NCI-H2227 (cell line): ENCODE measurements around the gene ADORA2B.
A peak's percentile ranks its signal among the peaks of the same experiment; 100 is the strongest.
"Not testable (repeated sequence)": the region's sequence is repeated elsewhere in the genome, so short reads cannot be mapped to it uniquely, and the experiment has no call there.

Experiments used
- DNase-seq: peaks from one replicate; lab custom pipeline; 2025; ENCODE audit not compliant: unreplicated experiment; lab: John Stamatoyannopoulos, UW

Gene ADORA2B

DNA sequence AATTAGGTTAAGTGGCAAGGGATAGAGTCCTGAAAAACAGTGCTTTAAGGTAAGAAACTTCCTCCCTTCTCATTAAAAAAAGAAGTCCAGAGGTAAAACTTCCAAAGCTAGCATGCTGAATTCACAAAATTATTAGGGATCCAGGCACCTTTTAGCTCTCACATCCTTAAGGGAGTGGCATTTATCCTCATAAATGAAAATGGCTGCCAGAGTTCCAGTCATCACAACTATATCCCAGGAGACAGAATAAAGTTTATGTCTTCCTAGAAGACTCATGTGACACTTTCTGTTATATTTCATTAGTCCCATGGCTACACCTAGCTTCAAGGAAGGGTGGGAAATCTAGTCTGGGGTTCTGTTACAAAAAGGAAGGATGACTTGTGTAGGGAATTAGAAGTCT lies 23.3 kb upstream of the ADORA2B start:
- no peak for DNase-seq

DNA sequence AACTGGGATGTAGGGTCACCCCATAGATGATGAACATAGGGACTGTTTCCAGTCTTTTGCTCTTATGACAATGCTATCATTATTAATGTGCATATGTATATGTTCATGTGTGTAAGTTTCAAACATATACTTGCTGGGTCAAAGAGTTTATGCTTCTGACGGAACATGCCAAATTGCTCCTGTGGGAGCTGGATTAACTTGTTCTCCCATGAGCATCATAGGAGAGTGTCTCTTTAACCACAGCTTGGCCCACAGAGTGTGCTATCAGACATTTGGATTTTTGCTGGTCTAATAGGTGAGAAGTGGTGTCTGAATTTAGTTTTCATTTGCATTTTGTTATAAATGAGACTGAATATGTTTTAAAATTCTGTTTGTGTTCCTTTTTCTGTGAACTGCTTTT lies 22.3 kb upstream of the ADORA2B start:
- no peak for DNase-seq

DNA sequence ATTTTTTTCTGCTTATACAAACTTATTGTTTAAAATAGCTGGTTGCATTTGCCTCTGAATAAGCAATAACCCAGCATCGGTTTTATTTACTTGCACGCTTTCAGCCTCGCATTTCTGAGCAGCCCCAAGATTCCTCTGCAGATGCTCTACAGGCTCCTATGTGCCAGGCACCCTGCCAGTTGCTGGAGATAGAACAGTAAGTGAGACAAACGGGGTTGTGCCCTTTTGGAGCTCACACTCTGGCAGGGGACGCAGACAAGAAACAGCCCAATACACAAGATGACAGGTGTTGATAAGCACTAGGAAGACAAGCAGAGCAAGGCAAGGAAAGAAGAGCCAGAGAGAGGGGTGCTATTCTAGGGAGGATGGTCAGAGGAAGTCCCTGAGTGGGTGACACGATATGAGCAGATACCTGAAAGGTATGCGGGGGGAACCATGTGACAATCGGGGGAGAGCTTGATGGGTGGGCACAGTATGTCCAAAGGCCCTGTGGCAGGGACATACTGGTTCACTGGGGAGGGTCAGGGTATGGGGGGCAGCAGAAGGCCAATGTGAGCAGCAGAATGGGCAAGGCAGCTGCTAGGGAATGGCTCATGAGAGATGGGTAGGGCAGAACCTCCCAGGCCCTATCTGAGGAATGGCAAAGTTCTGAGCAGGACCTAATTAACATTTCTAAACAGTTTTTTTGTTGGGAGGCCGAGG lies 18.7 kb upstream of the ADORA2B start:
- DNase-seq: no peak

DNA sequence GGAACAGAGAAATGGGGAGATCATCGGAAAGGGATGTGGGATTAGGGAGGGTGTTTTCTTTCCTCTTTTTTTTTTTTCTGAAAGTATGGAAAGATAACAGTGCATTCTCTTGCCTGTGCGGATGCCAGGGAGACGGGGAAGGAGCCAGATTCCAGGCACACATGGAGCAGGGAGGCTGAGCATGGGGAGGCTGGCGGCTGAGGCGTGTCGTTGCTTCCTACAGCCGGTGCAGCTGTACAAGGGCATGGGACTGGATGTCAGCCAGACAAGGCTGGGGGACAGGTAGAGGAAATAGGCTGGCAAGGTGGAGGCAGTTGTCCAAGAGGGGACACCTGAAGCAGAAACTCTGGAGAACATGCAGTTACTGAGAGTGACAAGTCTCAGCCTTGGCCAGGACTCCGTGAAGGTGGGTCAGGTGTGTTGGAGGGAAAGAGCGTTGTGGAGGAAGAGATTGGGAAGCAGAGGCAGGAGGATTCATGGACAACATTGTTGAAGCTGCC lies 16.6 kb upstream of the ADORA2B start:
- DNase-seq: no peak

DNA sequence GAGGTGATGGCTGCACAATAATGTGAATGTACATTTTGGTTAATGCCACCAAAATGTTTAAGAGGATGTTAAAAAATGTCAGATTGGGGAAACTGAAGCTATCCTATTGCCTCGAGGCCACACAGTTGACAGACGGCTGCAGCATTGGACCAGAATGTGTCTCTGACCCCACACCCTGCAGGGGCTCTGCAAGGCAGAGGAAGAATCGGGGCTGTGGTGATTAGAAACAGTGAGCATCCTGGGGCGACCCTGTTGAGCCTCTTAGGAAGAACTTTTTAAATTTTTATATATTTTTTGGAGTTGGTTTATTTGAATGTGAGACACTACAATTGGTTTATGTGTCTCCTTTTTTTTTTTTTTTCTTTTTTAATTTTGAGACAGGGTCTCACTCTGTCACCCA lies 15.0 kb upstream of the ADORA2B start:
- DNase-seq: no peak

DNA sequence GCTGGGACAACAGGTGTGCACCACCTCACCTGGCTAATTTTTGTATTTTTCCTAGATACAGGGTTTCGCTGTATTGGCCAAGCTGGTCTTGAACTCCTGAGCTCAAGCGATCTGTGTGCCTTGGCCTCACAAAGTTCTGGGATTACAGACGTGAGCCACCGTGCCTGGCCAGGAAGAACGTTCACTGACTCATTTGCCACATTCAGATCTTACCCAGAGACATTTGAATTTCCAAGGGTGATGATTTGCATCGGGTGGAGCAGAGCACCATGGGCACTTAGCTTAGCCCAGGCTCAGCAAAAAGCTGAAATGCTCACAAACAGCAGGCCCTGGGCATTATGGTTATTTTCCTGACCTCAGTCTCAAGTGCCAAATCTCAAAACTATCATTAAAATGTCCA lies 14.5 kb upstream of the ADORA2B start:
- DNase-seq: no peak

DNA sequence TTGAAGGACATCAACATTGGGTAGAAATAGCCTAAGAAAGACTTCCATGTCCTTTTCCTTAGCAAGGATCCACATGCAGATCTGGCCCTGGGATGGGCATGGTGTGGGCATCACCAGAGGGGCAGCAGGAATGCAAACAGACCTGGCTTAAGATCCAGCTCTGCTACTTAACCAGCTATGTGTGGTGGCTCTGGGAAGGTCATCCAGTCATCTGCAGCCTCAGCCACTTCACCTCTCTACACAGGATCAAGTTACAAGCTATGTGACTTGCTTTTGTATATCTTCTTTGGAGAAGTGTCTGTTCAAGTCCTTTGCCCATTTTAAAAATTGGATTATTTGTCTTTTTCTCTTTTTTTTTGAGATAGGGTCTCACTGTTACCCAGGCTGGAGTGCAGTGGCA lies 13.5 kb upstream of the ADORA2B start:
- DNase-seq: no peak

DNA sequence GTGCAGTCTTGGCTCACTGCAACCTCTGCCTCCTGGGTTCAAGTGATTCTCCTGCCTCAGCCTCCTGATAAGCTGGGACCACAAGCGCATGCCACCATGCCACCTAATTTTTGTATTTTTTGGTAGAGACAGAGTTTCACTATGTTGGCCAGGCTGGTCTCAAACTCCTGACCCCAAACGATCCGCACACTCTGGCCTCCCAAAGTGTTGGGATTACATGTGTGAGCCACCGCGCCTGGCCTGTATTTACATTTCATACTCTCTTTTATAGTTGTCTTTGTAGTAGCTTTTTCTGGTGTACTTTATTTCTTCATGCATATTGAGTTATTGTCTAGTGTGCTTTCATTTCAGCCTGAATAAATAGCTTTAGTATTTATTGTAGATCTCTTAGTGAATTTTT lies 10.1 kb upstream of the ADORA2B start:
- no peak for DNase-seq

DNA sequence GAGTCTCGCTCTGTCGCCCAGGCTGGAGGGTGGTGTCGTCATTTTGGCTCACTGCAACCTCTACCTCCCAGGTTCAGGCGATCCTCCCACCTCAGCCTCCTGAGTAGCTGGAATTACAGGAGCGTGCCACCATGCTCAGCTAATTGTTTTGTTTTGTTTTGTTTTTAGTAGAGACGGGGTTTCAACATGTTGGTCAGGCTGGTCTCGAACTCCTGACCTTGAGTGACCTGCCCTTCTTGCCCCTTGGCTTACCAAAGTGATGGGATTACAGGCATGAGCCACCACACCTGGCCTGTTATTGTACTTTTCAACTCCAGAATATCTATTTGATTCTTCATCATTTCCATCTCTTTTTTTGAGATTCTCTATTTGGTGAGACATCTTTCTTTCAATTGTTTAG lies 9.0 kb upstream of the ADORA2B start:
- no peak for DNase-seq

DNA sequence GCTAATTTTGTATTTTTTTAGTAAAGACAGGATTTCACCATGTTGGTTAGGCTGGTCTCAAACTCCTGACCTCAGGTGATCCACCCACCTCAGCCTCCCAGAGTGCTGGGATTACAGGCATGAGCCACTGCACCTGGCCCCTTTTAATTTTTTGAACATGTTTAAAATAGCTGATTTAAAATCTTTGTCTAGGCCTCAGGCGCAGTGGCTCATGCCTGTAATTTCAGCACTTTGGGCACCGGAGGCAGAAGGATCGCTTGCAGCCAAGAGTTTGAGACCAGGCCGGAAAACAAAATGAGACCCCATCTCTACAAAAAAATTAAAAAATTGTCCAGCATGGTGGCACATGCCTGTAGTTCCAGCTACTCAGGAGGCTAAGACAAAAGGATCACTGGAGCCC lies 8.4 kb upstream of the ADORA2B start:
- not testable (repeated sequence) for DNase-seq

DNA sequence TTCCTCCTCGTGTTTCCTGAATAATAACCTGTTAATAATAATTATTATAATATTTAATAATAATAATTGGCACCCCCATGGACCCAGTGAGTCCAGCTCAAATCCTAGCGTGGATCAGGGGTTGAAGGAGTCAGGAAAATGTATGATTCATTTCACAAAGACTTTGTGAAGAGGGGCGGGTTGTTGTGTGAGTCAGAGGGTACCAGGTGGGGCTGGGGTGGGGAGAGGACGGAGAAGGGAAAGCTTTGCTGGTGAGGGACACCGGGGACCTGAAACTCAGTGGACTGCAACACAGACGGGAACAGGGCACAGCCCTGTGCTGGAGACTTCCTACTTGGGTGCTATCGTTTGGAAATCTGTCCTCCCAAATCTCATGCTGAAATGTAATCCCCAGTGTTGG lies 3.1 kb upstream of the ADORA2B start:
- no peak for DNase-seq

DNA sequence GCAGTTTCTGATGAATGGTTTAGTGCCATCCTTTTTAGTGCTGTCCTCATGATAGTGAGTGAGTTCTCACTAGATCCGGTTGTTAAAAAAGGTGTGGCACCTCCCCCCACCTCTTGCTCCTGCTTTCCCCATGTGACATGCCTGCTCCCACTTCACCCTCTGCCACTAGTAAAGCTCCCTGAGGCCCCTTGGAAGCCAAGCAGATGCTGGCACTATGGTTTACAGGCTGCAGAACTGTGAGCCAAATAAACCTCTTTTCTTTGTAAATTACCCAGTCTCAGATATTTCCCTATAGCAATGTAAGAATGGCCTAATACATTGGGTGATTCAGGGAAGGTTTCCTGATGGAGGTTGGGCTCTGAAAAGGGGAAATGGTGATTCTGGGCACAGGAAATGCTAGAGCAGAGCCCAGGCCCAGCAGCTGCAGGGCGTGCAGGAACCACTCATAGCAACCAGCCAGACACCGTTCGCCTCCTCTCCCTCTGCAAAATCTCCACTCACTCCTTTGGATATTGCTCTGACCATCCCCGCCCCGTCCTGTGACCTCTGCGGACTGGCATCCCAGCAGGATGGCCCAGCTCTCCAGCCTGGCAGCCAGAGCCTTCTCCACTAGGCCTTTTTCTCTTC lies 2.6 kb upstream of the ADORA2B start:
- no peak for DNase-seq

DNA sequence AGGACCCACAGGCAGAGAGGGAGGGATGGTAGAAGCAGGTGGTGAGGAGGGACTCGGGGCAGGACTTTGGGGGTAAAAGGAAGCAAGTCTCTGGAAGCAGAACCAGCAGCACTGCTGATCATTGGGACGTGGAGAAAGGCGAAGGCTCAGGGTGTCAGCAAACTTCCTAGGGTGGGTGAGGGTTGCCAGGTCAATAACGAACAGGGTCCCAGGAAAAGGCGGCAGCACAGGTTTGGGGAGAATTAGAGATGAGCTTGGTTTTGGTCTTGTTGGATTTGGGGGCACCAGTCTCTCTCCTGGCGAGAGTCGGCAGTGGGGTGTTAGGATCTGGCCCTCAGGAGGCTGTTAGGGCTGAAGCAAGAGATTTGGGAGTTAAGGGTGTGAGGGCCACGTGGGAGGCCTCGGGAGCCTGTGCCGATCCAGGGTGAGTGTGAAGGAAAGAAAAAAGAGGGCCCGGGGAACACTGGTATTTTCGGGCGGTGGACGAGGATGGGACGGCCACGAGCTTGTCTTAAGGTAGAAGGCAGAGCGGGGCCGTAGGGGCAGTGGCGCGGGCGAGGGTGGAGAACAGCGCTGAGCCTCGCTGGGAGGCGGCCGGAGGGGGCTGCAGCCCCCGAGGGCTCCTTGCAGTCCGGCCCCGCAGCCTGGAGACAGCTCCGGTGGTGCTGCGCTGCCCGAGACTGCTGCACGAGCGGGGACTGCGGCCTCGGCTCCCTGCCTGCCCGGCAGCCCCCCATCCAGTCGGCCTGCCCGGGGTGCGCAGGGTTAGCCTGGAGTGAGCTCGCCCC lies 765 bp upstream of the ADORA2B start:
- DNase-seq: peak; percentile 13

DNA sequence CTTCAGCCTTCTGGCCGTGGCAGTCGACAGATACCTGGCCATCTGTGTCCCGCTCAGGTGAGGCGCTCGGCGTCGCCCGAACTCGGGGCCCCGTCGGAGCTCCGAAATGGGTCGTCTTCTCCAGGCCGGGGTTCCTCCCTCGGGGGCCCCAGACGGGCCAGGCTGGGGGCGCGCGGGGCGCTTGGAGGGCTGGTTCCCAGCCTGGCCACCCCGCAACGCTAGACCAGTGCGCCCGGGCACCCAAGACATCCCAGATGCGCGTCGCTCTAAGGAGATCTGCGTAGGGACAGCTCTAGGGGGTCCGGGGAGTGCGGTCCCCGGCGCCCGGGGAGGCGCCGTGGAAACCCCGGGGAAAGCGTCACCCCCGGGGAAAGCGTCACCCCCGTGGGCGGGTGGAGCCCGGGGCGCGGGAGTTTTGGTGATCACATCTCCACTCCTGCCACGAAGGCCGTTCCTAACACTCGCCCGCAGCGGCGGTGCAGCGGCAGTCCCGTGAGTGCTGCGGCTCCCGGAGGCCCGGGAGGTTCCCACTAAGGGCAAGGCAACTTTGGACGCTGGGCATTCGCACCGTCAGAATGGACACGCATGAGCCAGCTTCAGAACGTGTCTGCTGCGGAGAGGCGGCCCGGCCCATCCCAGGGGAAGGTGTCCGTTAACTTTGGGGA lies 729 bp downstream of the ADORA2B start:
- no peak for DNase-seq

DNA sequence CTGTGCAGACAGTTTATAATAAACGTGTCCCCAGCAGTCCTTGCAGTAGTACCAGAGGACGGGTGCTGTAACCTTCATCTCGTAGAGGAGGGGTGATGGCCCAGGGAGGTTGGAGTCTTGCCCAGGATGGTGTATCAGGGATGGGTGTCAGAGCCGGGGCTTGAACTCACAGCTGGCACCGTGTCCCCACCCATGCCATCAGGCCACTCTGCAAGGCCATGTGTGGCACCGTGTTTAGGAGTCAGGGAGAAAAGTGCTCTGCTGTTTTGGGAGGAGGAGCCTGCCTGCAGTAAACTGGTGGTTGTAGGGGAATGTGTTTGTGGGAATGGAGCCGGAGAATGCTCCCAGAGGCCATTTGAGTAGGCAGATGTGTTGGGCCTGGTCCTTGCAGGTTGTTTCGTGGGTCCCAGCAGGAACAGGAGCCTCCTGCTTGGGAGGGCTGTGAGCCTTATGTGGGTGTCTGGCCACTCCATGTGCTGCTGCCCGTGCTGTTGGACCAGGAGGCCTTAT lies 1.7 kb downstream of the ADORA2B start:
- DNase-seq: no peak

DNA sequence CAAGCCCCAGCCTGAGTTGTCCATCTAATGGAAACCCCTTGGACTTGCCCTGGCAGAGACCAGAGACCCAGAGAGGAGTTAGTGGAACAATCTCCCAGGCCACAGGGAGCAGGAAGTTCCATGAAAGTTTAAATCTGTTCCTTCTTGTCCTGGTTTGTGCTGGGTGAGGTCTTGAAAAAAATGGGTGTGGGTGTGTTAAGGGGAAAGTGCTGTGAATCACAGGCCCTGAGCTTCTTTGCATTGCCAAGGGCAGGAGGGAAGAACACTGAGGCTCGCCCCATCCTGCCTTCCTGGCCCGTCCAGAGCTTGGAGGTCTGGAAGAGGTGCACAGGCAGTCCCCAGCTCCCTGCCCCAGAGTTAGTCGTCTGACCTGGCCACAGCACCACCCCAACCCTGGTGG lies 2.3 kb downstream of the ADORA2B start:
- DNase-seq: no peak

DNA sequence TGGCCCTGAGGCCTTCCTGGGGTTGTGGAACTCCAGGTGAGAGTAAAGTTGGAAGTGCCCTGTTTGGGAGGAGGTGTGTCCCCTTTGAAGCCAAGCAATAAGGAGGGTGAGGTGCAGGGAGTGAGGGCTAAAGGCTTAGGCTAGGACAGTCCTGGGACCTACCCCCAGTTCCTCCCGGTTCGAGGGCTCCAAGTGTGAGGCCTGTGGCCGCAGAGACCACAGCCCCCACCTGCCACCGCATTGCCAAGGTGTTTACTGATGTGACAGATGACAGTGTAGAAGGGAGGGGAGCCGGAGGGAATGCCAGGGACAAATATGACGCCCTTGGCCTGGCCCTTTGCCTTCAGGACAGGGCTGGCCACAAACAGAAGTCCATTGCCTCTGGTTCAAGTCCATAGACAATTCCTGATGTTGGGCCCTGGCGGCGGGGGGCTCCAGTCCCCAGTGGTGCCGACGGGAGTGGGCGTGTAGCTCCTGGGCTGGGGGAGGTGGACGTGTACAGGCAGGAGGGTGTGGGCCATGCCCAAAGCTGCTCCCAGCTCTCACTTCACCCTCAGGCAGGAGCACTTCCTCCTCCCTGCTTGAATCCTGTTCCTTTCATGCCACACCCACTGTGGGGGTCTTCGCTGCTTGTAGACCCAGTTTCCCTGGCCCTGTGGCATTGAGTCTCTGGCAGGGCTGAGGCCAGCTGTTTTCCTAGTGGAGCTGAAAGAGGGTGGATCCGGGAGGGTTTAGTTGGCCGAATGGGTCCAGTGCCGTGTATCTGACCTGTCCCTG lies 3.2 kb downstream of the ADORA2B start:
- DNase-seq: no peak

DNA sequence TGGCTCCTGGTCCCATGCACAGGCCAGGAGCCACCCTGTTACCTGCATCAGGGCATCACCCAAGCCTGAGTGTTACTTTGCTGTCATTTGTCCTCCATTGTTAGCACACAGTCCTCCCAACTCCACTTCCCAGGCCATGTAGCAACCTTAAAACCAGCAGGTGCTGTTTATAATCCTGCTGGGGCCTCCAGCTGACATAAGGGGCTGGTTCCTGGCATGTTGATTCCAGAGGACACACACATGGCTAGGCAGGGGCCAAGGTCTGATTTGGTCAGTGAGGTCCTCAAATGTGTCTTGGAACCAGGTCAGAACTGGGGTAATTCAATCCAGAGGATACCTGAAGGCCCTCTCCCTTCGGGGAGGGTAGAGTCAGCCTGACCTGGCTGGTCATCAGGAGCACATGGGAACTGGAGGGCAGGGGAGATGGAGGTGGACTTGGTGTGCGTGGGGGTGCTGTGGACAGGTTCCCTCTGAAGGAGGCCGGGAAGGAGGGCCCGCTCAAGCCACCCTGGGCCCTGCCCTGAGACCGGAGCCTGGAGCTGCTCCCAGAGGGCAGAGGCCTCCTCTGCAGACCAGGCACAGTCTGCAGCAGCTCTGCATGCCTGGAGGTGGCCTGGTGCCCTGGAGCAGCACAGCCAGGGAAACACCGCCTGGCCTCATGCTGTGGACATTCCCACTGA lies 6.6 kb downstream of the ADORA2B start:
- no peak for DNase-seq

DNA sequence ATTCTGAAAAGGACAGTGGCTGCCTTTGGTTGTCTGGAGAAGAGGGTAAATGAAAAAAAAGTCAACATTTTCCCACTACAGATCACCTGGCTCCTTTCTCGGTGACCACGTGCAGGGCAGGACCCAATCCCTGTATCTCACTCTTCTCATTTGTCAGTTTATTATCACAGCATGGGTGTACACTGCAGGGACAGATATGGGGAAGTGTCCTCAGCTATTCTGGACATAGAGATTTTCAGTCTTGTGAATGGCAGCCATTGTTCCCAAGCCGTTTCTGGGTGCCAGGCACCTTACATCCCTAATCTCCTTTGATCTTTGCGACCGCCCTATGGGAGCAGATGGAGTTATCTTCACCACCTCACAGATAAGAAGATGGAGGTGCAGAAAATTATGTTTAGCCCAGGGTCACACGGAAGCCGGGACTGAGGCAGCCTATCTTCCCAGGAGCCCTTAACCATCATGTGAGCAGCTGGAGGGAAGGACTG lies 7.2 kb downstream of the ADORA2B start:
- no peak for DNase-seq
